Testis (tissue), 3 donors: ENCODE measurements around the gene ADSS2. TPM values are rescaled to one million over a fixed set of nuclear protein-coding genes. Genes with fewer than 3 reads are reported as not detected.
"Not testable (repeated sequence)": the region's sequence is repeated elsewhere in the genome, so short reads cannot be mapped to it uniquely, and the experiment has no call there.

Experiments
- DNase-seq: peaks from one replicate; pipeline ENCODE4 v3.0.0-alpha.2; 2019
- H3K27ac ChIP-seq, 2 donors: fragments of 200-600 bp; sonication (generic); one replicate each; pipeline ENCODE4 v1.5.1; 2019
- H3K27me3 ChIP-seq: fragments of 200-600 bp; sonication (generic); one replicate; pipeline ENCODE4 v1.5.1; 2019
- H3K36me3 ChIP-seq: fragments of 200-600 bp; sonication (generic); one replicate; pipeline ENCODE4 v1.5.1; 2017; ENCODE audit warnings: low read depth; ENCODE audit errors: missing control alignments
- H3K4me1 ChIP-seq: fragments of 200-600 bp; sonication (generic); one replicate; pipeline ENCODE4 v1.5.1; 2019
- H3K4me3 ChIP-seq, 2 donors: fragments of 200-600 bp; sonication (generic); one replicate each; pipeline ENCODE4 v1.5.1; 2017 to 2019
- H3K9me3 ChIP-seq: fragments of 200-600 bp; sonication (generic); one replicate; pipeline ENCODE4 v1.5.1; 2017
- CTCF ChIP-seq, 3 experiments: fragments of 450-650 bp in 2 of 3; fragments of 200-600 bp in 1 of 3; sonication (generic) in 1 of 3; IDR thresholded peaks; one replicate each; pipeline ENCODE4 v1.5.1; 2016 to 2019; ENCODE audit warnings: antibody characterized with exemption in 3 of 3, mild to moderate bottlenecking in 2 of 3, moderate library complexity in 1 of 3
- POLR2A ChIP-seq: fragments of 450-650 bp; IDR thresholded peaks from one replicate; pipeline ENCODE4 v1.6.1; 2017; ENCODE audit warnings: antibody characterized with exemption, mild to moderate bottlenecking, moderate library complexity
- WGBS, 2 donors: methylation state at CpG; one replicate each; pipeline ENCODE4 v1.1.5; 2018; 5-methylcytosine and 5-hydroxymethylcytosine counted together
- intact Hi-C: fragments of 100-400 bp; cut with DNase I; formaldehyde crosslinking; loops from one replicate; pipeline ENCODE4 v1.15.1; 2023; ENCODE audit warnings: low total_unique reads
- polyA plus RNA-seq: library from polyadenylated mRNA; stranded (reverse); fragments of 350-450 nt; fragmentation: Illumina TruSeq; extraction: RNeasy Lipid Tissue Mini Kit (QIAGEN cat#74804); gene quantifications from one replicate; pipeline ENCODE4 v1.2.3, GENCODE V29; 2014; ENCODE audit warnings: low read depth, low replicate concordance; ENCODE audit not compliant: insufficient read depth
- total RNA-seq, 2 donors: library from RNA; depleted of rRNA; stranded (reverse); fragments of >200 nt; gene quantifications; one replicate each; pipeline ENCODE4 v1.2.3, GENCODE V29; 2016

ADSS2 gene
- total and polyA plus RNA-seq, 3 donors from 2014 or later = 61.0 to 96.2 (median 76.3) TPM

- H3K27ac ChIP-seq = no peak overlapping the region
- H3K27me3 ChIP-seq = no peaks in the 10 kb centered on the region
- no peaks in the 10 kb centered on the region for H3K4me1 ChIP-seq
- no peaks in the 10 kb centered on the region for H3K9me3 ChIP-seq
- H3K36me3 ChIP-seq = no peaks in the 10 kb centered on the region
- intact Hi-C loops = no loop called here
- 43 to 70% methylated on average over 7 of the region's 7 CpGs for WGBS, 2 donors
- TF ChIP-seq CTCF (IDR thresholded peaks at IDR 0.05) (no peak), POLR2A (no peak)
- DNase-seq = no peak
- no peak overlapping the region for H3K4me3 ChIP-seq
Measured at GRCh38 chr1:244365809-244366208, 85.9 kb downstream of the ADSS2 start.

GRCh38 chr1:244365262-244365661, 86.4 kb downstream of the ADSS2 start:
- H3K36me3 ChIP-seq, H3K4me1 ChIP-seq, DNase-seq, H3K27ac ChIP-seq, H3K27me3 ChIP-seq, intact Hi-C loops, H3K9me3 ChIP-seq, H3K4me3 ChIP-seq: not testable (repeated sequence)
- WGBS, 2 donors = 93 to 95% methylated on average over 6 of the region's 6 CpGs

- no peak for DNase-seq
- Histone ChIP-seq H3K4me1 (no peaks in the 10 kb centered on the region), H3K36me3 (no peaks in the 10 kb centered on the region), H3K27ac (no peak overlapping the region), H3K27me3 (no peaks in the 10 kb centered on the region), H3K4me3 (no peak overlapping the region), H3K9me3 (no peaks in the 10 kb centered on the region)
- TF ChIP-seq POLR2A = no peak
- no peak for TF ChIP-seq CTCF (IDR thresholded peaks at IDR 0.05)
- WGBS, 2 donors = 48 to 52% methylated on average over 3 of the region's 3 CpGs
- intact Hi-C loops = no loop called here
Measured at GRCh38 chr1:244362476-244362875, 89.2 kb downstream of the ADSS2 start.

GRCh38 chr1:244361764-244362473, 89.8 kb downstream of the ADSS2 start:
- Histone ChIP-seq H3K36me3 (no peaks in the 10 kb centered on the region), H3K27ac (no peak overlapping the region), H3K9me3 (no peaks in the 10 kb centered on the region), H3K4me1 (no peaks in the 10 kb centered on the region), H3K4me3 (no peak overlapping the region), H3K27me3 (no peaks in the 10 kb centered on the region)
- intact Hi-C loops = no loop called here
- WGBS, 2 donors = 38 to 39% methylated on average over 5 of the region's 5 CpGs
- no peak for TF ChIP-seq CTCF (IDR thresholded peaks at IDR 0.05)
- no peak for TF ChIP-seq POLR2A
- no peak for DNase-seq

Other genes starting within 250 kb of the ADSS2 start
- 10 to 100 TPM; 10.4 to 15.7 TPM for gene CATSPERE, start 9.4 kb upstream of the ADSS2 start, total RNA-seq
- 46.0 TPM for gene CATSPERE, start 9.4 kb upstream of the ADSS2 start, polyA plus RNA-seq
- 10 to 100 TPM; 70.0 to 72.7 TPM for gene DESI2, start 201.2 kb upstream of the ADSS2 start, total RNA-seq
- gene DESI2, start 201.2 kb upstream of the ADSS2 start, polyA plus RNA-seq = 114 TPM